Activated CD8-positive, alpha-beta memory T cell treated with anti-CD3 and anti-CD28 coated beads, Interleukin-2, amount 50 U/mL, for 24 hours (primary cell): ENCODE results near the gene THAP3.
"Not testable (repeated sequence)": the region's sequence is repeated elsewhere in the genome, so short reads cannot be mapped to it uniquely, and the experiment has no call there.

Source experiments
- DNase-seq: peaks from one replicate; pipeline ENCODE4 v3.0.0-alpha.2; 2020; ENCODE audit errors: extremely low read depth

The THAP3 gene

DNA sequence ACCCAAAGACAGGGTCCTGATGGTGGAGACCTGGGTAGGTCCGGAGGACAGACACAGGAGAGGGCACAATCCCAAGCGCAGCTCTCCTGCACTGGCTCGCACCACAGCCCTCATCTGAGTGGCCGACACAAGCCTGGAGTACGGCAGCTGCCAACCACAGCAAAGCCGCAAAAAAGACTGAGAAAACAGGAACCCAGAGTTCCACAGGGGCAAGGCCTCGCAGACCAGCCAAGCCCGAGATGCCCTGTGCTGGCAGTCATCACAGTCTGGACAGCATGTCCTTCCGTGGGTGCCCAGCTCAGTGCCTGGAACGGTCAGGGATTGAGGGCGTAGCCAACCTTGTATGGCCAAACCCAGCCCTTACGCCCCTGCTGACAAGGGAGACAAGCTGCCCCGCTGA, 33.4 kb upstream of the THAP3 start:
- no peak for DNase-seq

DNA sequence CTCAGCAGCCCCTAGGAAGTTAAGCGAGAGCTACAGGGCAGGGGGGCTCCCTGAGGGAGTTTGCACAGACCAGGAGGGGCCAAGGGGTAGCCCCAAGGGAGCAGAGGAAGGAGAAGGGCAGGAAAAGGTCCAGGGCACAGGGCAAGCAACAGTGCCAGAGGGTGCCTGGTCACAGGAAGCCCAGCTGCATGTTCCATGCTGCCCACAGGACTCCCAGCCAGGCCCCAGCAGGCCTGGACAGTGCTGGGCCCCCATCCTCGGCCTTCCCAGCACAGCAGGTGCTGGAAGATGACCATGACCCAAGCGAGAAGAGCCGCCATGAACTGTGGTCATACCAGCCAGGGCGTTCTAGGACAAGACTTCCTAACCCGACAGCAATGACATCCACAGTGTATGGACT, 33.0 kb upstream of the THAP3 start:
- no peak for DNase-seq

DNA sequence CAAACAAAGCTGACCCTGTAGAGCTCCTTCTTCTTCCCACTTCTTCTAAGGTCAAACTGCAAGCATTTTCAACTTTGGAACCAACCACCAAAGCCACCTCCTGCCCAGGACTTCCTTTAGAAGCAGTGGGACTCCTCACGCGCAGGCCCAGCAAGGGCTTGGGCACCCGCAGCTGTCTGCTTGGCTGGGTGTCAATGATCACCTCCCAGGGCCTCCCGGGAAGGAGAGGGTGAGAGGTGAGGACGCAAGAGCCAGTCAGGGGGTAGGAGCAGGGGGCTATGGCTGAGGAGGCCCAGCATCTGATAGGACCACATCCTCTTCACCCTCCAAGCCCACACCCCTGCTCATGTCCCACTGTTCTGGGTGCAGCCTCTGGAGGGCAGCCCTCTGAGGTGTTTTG, 32.2 kb upstream of the THAP3 start:
- DNase-seq = no peak

DNA sequence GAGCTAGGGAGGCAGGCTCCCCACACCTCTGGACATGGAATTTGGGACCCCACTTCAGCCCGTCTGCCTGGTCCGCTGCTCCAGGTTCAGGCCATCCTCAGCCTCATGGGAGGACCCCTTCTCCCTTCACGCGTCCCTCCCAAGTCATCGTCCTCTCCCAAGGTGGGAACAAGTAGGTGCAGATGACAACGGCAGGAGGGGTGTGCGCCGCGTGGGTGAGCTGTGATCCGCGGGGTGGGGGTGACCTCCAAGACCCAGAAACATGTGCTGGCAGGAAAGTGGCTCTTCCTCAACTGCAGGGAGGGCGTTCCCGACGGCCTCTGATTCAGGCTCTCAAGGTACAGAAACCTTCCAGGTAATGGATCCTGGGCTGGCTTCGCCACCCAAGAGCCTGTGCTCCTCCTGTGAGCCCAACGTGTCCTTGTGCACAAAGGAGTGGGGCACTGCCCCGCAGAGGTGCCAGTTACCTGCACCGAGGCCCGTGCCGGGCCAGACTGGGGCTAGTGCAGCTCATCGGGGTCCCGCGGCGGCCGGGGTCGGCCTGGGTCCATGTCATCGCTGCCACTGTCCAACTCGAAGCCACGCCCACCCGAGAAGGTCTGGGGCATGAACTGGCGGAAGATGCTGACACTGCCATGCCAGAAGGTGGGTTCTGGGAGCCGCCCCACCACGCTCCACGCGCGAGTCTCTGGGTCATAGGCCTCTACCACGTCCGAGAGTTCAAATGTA, 31.6 kb upstream of the THAP3 start:
- no peak for DNase-seq

DNA sequence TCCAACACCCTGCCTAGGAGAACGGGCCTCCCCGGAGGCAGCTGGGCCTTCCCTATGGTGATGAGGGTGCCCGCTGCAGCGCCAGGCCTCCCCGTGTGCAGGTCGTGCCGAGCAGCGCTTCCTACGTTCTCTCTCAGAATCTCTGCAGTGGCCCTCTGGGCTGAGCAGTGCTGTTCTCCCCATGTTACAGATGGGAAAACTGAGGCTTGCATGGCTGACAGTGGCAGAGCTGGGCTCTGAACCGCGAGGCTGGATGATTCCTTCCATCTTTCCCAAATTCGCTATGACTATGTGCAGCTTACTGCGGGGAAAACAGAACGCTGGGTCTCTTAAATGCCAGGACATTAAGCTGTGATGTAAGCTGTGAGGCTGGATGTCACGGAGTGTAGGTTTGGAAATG, 30.9 kb upstream of the THAP3 start:
- DNase-seq = no peak

DNA sequence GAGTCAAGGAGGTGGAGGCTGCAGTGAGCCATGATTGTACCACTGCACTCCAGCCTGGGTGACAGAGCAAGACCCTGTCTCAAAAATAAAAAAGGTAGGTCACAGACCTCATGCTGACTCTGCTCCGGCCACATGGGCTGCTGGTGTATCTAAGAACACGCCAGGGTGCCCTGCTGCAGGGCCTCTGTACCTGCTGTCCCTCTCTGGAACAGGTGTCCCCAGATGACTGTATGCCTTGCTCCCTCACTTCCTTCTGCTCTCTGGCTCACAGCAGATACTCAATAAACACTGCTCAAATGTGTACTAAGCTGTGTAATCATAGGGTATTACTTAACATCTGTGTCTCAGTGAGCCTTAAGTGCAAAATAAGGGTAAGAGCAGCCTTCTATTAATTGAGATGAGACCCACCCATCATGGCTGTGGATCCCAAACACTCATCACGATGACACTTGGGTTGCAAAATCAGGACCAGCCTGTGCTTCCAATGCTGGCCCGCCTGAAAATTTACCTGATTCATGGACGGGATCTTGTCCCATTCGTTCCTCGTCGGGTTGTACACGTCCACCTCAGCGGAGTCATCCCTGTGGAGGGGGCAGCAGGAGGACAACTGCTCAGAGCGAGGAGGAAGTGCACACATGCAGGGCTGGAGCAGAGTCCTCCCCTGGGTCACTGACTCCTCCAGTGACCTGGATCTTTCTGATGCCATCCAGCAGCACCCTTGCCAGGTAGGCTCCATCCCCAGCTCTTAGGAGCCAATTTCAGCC, 29.5 kb upstream of the THAP3 start:
- no peak for DNase-seq

DNA sequence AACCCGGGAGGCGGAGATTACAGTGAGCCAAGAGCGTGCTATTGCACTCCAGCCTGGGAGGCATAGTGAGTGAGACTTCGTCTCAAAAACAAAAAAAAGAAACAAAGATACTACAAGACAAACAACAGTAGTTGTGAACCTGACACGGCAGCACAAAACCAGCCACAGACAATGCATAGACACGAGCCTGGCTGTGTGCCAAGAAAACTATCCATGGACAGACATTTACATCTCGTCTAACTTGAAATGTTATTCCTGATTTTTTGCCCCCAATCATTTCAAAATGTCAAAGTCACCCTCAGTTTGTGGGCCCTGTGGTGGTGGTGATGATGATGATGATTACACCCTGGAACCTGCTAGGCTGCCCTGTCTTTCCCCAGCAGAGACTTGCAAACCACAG, 28.3 kb upstream of the THAP3 start:
- no peak for DNase-seq

DNA sequence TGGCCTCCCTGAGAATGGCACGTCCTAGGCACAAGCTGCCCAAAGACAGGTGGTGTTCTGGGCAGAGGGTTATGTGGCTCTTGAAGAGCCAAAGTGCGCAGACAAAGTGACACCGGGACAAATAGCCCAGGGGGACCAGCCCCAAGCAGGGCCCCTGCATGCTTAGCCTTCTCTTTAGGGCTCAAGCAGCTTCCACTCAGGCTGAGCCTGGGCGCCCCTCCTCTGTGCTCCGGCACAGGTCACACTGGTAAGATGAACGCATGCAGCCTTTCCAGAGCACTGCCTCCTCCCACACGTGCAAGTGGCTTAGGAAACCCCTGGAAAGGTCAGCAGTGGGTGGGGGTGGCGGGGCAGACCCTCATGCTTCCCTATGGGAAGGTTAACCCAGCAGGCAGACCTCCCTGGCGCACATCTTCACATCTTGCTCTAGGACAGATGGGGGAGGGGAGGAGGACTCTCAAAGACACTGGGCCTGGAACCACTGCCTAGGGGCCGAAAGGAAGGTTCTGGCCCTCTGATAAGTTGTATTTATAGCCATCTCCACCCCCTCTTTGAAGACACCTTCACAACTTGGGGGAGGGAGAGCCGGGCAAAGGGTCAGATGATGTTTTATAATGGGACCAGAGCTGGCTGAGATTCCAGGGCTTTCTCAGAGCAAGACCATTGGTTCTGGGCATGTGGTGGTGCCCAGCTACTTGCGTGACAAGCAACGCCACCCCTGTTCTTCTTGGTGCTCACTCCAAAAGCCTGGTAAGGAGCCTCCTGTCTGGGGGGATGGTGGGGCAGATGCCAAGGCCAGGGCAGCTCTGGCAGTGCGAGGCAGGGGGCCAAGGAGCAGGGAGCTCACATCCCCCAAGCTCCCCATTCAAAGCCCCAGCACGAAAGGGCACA, 27.5 kb upstream of the THAP3 start:
- DNase-seq = no peak

DNA sequence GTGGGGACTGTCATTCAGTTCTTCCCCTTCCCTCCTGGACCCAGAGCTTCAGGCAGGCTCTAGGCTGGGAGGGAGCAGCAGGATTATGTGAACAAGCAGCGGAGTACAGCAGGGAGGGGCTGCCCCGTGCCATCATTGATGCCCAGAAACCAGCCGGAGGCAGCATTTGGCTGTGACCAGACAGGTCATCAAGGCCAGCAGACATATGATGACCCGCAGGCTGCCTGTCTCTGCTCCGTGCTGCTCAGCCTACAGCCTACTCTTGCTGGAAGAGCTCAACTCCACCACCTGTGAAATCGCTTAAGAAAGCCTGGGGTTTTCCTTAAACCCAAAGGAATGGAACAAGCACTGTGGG, 26.9 kb upstream of the THAP3 start:
- no peak for DNase-seq

DNA sequence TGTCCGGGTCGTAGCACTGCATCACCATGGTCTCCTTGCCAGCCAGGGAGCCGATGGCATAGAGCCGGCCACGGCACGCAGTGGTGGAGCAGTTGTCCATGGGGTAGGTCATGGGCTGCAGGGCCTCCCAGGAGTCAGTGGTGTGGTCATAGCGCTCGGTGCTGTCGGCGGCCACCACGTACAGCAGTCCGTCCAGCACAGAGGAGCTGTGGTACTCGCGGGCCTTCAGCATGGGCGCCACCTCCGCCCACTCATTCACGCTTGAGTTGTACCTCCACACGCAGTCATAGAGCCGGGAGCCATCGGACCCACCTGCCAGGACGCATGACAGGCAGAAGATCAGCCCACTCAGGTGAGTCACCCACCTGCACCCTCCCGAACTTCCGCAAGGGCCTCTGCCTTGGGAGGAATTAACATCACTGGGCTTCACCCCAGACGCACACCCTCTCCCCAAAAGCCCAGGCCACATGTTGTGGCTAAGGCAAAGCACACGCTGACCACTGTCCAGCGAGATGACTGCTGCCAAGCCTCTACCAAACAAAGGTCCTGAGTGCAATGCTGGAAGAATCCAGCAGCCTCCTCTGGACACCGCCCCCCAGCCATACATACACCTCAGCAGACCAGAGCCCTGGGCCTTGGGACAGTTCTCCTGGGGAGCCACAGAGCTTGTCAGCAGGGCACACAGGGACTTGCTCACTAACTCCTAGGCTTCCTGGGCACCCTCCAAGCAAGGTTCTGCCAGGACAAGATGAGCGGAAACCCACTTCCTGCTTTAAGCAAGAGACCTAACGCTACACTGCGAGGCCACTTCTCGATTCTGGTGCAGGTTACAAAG, 25.3 kb upstream of the THAP3 start:
- DNase-seq = peak; percentile 23

DNA sequence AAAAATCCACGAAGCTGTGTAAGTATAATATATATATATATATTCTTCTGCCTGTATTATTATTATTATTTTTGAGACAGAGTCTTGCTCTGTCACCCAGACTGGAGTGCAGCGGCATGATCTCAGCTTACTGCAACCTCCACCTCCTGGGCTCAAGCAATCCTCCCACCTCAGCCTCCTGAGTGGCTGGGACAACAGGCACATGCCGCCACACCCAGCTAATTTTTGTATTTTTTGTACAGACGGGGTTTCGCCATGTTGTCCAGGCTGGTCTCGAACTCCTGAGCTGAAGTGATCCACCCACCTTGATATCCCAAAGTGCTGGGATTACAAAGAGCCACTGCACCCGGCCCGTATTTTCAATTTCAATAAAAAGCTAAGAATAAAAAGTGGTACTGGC, 24.7 kb upstream of the THAP3 start:
- DNase-seq = not testable (repeated sequence)

DNA sequence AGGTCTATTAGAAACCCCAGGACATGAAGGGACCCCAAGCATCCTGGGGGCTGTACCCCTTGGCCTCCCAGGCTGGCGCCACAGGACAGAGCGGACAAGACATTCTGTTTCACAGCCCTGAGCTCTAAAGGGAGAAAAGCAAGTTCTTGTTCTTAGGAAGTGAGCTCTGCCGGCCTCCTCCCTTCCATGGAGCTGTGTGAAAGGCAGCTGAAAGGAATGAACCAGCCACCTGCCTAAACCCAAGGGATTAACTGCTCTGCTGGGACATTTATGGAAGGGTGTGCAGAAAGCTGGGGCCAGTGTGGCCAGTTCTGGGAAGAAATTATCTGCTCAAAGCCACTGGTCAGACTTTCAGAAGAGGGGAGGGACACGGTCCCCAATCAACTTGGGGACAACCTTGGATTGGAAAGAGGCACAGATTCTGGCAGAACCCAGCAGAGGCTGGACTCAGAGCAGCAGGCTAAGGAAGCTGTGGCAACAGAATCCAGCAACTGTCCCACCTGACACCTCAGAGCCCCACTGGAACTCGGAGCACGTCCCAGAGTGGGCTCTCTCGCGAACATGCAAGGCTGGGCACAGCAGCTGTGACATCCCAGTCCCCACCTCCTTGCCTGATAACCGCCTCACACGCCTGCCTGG, 24.1 kb upstream of the THAP3 start:
- no peak for DNase-seq

DNA sequence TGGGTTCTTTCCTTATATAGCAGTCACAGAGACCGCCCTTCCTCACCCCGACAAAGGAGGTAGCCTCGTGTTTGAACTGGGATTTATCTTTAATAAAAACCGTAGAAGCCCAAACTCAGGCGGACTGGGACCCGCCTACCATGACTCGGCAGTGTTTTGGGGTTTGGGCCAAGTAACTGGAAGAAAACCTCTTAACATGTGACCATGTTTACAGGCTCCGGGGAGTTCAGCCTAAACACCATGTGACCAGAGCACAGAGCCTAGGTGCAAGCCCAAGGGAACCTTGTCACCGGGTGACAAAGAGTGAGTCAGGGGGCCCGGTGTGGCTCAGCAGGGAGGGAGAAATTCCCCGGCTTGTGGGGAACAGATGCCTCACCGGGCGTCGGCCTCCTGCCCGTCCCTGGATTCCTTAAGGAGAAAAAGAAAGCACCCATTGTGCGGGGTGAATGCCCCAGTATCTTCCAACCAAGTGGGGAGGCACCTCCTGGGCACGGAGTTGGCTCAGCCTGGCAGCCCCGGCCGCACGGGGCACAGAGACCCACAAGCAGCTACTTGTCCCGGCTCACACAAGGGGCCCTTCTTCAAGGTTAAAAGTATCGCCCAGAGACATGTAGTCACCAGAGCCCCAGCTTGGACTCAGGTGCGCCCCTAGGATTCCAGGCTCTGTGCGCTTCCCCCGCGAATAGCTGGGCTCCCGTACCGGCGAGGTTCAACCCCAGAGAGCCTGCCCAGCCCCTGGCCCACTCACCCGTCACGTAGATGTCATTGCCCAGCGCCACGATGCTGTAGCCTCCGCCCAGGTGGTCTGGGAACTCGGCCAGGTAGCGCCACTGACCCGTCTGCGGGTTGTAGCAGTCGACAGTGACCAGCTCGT, 23.4 kb upstream of the THAP3 start:
- peak; percentile 67 for DNase-seq

DNA sequence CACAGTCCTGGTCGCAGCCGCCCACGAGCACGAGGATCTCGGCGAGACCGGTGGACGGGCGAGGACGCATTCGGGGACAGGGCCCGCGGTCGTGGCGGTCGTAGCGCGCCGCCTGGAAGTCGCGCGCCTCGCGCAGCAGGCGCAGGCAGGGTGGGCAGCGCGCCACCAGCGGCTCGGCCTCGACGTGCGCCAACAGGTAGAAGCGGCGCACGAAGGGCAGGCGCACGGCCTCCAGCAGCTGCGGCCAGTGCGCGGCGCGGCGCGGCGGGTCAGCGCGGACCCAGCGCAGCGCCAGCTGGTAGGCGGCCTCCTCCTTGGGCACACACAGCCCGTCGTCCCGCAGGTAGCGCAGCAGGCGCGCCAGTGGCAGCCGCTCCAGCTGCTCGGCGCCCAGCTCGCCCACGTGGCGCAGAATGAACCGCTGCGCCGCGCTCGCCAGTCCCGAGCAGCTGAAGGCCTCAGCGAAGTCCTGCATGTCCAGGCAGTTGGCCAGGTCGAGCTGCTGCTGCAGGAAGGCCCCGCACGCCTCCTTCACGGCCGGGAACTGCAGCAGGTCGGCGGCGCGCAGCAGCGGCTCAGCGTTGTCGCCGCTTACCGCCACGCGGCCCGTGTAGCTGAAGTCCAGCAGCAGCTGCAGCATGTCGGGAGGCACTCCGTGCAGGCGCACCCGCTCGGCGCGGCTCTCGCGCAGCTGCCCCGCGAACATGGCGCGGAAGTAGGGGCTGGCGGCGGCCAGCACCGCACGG, 22.6 kb upstream of the THAP3 start:
- no peak for DNase-seq

DNA sequence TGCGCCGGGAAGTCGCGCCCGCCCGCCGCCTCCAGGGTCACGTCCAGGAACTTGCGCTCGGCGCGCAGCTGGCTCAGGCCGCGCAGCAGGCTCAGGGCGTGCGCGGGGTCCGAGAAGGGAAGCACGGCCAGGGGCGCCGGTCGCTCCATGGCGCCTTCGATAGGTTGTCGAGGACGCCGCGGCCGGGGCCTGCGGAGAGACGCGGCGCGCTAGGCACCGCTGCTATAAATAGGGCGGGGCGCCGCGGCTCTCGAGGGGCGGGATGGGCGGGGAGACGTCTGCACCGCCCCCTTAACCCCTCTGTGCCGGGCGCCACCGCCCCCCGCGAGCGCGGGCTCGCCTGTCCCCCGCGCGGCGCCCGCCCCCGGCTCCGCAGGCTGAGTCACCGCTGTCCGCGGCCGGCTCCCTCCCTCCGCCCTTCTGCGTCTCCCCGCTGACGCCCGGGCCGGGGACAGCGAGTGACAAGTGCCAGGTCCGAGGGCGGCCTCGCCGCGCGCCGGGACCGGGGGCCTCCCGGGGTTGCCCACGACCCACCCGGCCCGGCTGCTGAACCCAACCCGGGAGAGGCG, 21.9 kb upstream of the THAP3 start, which contains the start of gene KLHL21:
Gene KLHL21 (minus strand): TSS at position 201 of the 569 bp plus-strand sequence. CDS start 52 bp downstream, at position 149.
- peak; percentile 56 for DNase-seq

DNA sequence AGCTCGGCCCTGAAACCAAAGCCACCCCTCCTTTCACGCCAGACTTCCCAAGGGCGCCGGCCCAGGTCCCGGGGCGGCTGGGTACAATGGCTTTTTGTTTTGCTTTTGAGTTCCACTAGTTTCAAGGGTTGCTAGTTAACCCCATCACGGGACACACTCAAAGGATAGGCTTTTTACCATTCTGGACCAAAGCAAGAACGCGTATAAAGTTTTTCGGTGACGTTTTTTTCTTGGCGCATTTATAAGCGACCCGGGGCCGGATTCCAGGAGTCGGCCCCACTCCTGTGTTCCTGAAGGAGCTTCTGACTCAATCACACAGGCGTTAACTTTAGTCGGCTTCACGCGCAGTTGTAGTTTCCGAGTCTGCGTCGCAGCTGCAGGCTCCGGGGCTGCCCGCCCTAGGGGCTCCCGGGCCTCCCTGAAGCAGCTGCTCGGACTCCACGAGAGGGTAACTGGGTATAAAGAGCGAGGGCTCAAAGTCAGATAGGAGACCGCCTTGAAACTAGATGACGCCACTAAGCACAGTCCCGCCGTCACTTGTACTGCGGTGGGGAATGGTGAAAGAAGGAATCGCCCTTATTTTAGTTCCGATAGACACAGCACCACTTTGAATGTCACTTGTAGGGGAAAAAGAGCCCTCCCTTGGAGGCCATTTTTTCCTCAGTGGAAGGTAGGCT, 21.3 kb upstream of the THAP3 start:
- DNase-seq = peak; percentile 20

DNA sequence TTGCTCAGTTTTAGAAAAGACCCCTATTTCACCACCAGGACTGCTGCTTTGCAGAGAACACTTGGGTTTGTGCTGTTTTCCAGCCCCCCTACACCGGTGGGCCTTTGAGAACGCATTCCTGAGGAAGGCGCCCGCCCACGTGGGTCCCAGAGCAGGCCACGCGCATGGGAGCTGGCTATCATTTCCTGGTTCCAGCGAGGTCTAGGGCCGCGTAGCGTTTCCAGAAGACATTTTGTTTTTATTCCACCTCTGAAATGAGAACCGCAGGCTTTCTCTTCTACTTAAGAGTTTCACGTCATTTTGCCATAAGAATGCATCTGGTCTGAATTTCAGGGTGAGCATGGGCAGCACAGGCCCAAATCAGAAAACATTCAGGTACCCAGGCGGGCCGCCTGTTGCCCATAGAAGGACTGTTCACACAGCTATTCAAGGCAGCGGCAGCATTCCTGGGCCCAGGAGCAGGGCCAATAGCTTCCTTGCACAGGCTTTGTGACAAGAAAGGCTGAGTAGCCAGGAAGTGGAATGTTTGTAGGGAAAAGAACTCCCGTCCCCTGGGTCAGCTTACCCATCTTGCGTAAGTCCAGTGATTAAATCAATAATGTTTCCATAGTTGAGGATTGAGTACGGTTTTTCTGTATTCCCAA, 20.6 kb upstream of the THAP3 start:
- DNase-seq = no peak
